ENCODE measurements around the gene C2CD2. TPM values are rescaled to one million over a fixed set of nuclear protein-coding genes. Genes with fewer than 3 reads are reported as not detected.
"Not testable (repeated sequence)": the region's sequence is repeated elsewhere in the genome, so short reads cannot be mapped to it uniquely, and the experiment has no call there.

Gene C2CD2
- total RNA-seq (10 to 100 TPM in 1 of 4 donors, 1 to 10 TPM in 3; 8.0 to 10.0 (median 8.4) TPM), polyA plus RNA-seq (6.2 TPM)
- long read RNA-seq, donor 1, full-length matches to known transcripts: 9 of 16 reads
- long read RNA-seq, donor 1, partial matches to known transcripts: 3 of 16 reads
- long read RNA-seq, donor 1, other reads (novel, unspliced or antisense): 4 of 16 reads
- long read RNA-seq, donor 2, full-length matches to known transcripts: 5 of 9 reads
- long read RNA-seq, donor 2, partial matches to known transcripts: 2 of 9 reads
- long read RNA-seq, donor 2, other reads (novel, unspliced or antisense): 2 of 9 reads
- long read RNA-seq, donor 3, partial matches to known transcripts: 2 of 7 reads
- long read RNA-seq, donor 3, other reads (novel, unspliced or antisense): 2 of 7 reads
- long read RNA-seq, donor 4, full-length matches to known transcripts: 6 of 6 reads
- long read RNA-seq, donor 4, partial matches to known transcripts: 0 of 6 reads
- long read RNA-seq, donor 4, other reads (novel, unspliced or antisense): 0 of 6 reads

DNA sequence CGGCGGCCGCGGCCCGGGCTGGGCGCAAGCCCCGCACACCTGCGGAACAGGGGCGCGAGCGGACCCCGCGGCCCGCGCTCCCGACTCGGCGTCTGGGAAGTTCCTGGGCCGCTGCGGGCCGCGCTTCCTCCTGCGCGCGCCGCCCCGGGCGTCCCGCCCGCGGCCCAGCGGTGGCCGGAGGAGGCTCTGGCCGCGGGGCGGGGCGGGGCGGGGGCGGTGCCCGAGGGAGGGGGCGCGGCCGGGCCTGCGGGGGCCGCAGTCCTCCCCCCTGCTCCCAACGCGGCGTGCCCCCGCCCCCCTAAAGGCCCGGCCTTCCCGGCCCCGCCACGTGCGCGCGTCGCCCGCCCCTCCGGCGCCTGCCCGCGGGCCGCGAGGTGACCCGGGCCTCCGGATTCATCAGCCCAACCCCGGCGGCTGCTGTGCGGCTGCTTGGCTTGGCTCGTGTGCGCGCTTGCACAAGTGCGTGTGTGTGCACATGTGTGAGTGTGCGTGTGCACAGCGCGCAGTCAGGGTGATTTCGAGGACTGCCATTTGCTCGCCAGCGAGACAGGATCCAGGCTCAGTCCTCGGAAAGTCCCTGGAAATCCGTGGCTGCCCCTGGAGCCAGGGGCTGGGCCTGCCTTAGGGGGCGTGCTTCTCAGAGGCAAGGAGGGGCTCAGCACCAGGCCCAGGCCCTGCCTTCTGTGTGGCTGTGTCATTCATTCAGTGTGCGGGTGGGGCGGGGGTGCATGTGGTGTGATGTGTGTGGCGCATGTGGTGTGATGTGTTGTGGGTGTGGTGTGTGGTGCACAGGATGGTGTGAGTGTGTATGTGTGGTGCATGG is at the start of gene C2CD2:
TSS of gene C2CD2 (minus strand) at position 188 of the 823 bp plus-strand sequence. CDS start 370 bp downstream, outside the sequence.
- H3K4me3 ChIP-seq (ENCODE audit: low read length): peak within 1 kb of the TSS; percentile 86
- H3K27me3 ChIP-seq (ENCODE audit: control insufficient read depth, insufficient read depth): no peaks in the 10 kb centered on the region
- ATAC-seq: peak; percentile 83 to 88
- DNase-seq: peak; percentile 81 to 92 (median 88)
- WGBS: 5% methylated on average over 85 of the region's 85 CpGs
- intact Hi-C loops (cut with DNase I): loop anchor here in 3 of 4 donors (10.0 kb wide), 2 partner anchors 51 to 161 kb away; no protein-coding TSS in a partner anchor
- no peaks in the 10 kb centered on the region for H3K9me3 ChIP-seq (ENCODE audit: control insufficient read depth, low read length)
- peak within 1 kb of the TSS; percentile 26 for H3K27ac ChIP-seq (ENCODE audit: low read length)
- H3K4me1 ChIP-seq (ENCODE audit: control insufficient read depth, insufficient read depth, low read length): peaks cover 8% of the 10 kb centered on the region

DNA sequence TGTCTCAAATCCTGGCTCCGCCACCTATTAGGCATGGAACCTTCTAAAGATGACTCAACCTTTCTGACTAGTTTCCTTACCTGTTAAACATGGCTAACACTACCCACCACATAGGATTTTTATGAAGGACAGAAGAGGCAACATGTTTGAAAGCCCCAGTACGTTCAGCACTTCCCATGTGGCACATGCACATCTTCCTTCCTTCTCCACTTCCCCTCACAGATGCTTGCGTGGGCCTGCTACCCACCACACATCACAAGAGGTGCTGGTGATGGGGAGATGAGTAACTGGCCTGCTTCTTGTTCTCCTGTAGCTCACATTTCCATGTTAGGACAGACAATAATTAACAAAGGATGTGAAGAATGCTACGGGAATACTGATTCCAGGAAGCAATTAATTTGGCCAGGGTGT is 49.2 kb upstream of the C2CD2 start:
- DNase-seq: no peak
- ATAC-seq: no peak
- Histone ChIP-seq H3K9me3 (ENCODE audit: control insufficient read depth, low read length) (no peaks in the 10 kb centered on the region), H3K27me3 (ENCODE audit: control insufficient read depth, insufficient read depth) (no peaks in the 10 kb centered on the region), H3K27ac (ENCODE audit: low read length) (no peak overlapping the region), H3K4me3 (ENCODE audit: low read length) (no peak overlapping the region), H3K4me1 (ENCODE audit: control insufficient read depth, insufficient read depth, low read length) (no peaks in the 10 kb centered on the region)
- 71% methylated on average over 4 of the region's 4 CpGs for WGBS
- intact Hi-C loops (cut with DNase I): loop anchor here in 3 of 4 donors (10.0 kb wide), 2 partner anchors 48 to 128 kb away; partner anchors contain the start of genes C2CD2 (in 3 of the 3) and PRDM15 (in 1 of the 3)

DNA sequence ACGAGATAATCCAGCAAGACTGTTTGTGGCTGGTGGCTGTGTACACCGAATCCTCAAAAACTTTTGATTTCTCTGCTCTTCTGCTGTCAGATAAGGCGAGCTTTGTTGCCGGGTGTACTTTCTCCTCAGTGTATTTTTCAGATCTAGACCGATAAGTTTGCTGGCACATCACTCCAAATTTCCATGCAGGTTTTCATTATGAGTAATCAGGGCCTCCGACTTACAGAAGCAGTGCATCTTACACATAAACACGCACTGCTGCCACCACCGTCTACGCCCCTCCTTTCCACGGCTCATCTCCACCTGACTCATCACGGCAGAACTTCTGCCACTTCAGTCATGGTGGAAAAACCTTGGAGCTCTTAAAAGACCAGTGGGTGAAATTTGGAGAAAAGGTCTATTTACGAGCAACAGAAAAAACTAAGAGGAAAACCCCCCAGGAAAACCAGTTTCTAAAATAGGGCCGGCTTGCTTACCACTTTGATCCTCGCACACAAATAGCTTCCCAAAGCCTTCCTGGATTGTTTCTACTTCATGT is 48.7 kb upstream of the C2CD2 start:
- Histone ChIP-seq H3K9me3 (ENCODE audit: control insufficient read depth, low read length) (no peaks in the 10 kb centered on the region), H3K4me3 (ENCODE audit: low read length) (no peak overlapping the region), H3K27me3 (ENCODE audit: control insufficient read depth, insufficient read depth) (no peaks in the 10 kb centered on the region), H3K27ac (ENCODE audit: low read length) (no peak overlapping the region), H3K4me1 (ENCODE audit: control insufficient read depth, insufficient read depth, low read length) (no peaks in the 10 kb centered on the region)
- ATAC-seq: no peak
- whole genome bisulfite sequencing: 87% methylated on average over 14 of the region's 14 CpGs
- intact Hi-C loops (cut with DNase I): loop anchor here in 3 of 4 donors (10.0 kb wide), 2 partner anchors 48 to 128 kb away; partner anchors contain the start of genes C2CD2 (in 3 of the 3) and PRDM15 (in 1 of the 3)
- DNase-seq: no peak

DNA sequence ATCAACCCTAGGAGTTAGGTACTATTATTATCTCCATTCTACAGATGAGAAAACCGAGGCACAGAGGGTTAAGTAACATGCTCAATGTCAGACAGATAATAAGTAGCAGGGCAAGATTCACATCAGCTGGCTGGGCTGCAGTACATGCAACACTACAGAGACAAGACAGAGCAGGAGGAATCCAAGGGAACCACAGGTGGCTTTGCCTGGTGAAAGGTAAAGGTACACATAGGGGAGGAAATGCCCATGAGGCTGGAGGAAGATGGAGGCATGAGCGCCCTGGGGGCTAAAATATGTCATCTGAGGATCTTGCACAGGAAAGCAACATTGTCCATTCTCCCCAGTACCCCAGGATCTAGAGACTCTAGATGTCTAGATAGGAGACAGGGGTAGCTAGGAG is 48.0 kb upstream of the C2CD2 start:
- intact Hi-C loops (cut with DNase I): loop anchor here in 3 of 4 donors (10.0 kb wide), 2 partner anchors 47 to 127 kb away; partner anchors contain the start of genes C2CD2 (in 3 of the 3) and PRDM15 (in 1 of the 3)
- ATAC-seq (no peak), DNase-seq (no peak)
- Histone ChIP-seq H3K9me3 (ENCODE audit: control insufficient read depth, low read length) (no peaks in the 10 kb centered on the region), H3K27me3 (ENCODE audit: control insufficient read depth, insufficient read depth) (no peaks in the 10 kb centered on the region), H3K4me3 (ENCODE audit: low read length) (no peak overlapping the region), H3K4me1 (ENCODE audit: control insufficient read depth, insufficient read depth, low read length) (no peaks in the 10 kb centered on the region), H3K27ac (ENCODE audit: low read length) (no peak overlapping the region)
- WGBS: 96% methylated on average over 2 of the region's 2 CpGs

DNA sequence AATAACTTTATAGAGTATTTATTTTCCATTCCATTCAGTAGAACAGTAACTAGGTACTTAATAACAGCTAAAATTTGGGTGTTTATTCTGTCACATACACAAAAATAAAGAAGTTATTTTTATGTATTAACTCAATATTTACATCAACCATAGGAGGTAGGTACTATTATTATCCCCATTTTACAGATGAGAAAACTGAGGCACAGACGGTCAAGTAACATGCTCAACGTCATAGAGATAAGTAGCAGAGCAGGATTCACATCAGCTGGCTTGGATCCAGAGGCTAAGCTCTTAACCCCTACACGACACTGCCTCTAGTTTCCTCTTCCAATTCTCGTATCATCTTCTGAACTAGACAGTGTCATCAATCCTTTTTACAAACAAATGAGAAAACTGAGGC is 47.1 kb upstream of the C2CD2 start:
- Histone ChIP-seq H3K27ac (ENCODE audit: low read length) (no peak overlapping the region), H3K9me3 (ENCODE audit: control insufficient read depth, low read length) (no peaks in the 10 kb centered on the region), H3K4me3 (ENCODE audit: low read length) (no peak overlapping the region), H3K27me3 (ENCODE audit: control insufficient read depth, insufficient read depth) (no peaks in the 10 kb centered on the region), H3K4me1 (ENCODE audit: control insufficient read depth, insufficient read depth, low read length) (no peaks in the 10 kb centered on the region)
- ATAC-seq (no peak), DNase-seq (no peak)
- 84% methylated on average over 4 of the region's 4 CpGs for WGBS
- intact Hi-C loops (cut with DNase I): loop anchor here in 3 of 4 donors (10.0 kb wide), 2 partner anchors 46 to 126 kb away; partner anchors contain the start of genes C2CD2 (in 3 of the 3) and PRDM15 (in 1 of the 3)

DNA sequence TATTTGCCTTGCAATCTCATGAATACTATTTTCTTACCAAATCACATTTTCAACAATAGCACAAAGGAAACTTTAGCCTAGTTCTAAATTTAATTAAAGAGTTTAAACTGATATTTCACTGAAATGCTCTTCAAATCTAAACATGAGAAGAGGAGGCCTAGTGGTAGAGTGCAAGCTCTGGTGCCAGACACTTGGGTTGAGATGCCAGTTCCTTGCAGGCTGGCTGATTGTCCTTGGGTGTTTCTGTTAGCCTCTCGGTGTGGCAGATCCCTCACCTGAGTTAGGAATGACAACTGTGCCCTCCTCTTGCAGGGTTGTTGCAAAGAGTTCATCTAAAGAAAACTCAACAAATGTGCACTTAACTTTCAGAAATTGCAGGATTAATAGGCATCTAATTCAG is 43.8 kb upstream of the C2CD2 start:
- ATAC-seq (no peak), DNase-seq (no peak)
- intact Hi-C loops (cut with DNase I): no loop called here
- no peaks in the 10 kb centered on the region for H3K9me3 ChIP-seq (ENCODE audit: control insufficient read depth, low read length)
- 95% methylated on average over 1 of the region's 1 CpG for WGBS
- H3K27ac ChIP-seq (ENCODE audit: low read length): no peak overlapping the region
- no peaks in the 10 kb centered on the region for H3K4me1 ChIP-seq (ENCODE audit: control insufficient read depth, insufficient read depth, low read length)
- no peak overlapping the region for H3K4me3 ChIP-seq (ENCODE audit: low read length)
- no peaks in the 10 kb centered on the region for H3K27me3 ChIP-seq (ENCODE audit: control insufficient read depth, insufficient read depth)

DNA sequence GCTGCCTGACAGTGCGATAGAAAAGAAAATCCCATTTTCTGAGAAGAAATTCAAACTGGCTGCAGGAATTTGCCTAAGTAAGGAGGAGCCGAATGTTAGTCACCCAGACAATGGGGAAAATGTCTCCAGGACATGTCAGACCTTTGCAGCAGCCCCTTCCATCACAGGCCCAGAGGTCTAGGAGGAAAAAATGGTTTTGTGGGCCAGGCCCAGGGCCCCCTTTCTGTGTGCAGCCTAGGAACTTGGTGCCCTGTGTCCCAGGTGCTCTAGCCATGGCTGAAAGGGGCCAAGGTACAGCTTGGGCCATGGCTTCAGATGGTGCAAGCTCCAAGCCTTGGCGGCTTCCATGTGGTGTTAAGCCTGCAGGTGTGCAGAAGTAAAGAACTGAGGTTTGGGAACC is 41.8 kb upstream of the C2CD2 start:
- no peak for DNase-seq
- intact Hi-C loops (cut with DNase I): no loop called here

DNA sequence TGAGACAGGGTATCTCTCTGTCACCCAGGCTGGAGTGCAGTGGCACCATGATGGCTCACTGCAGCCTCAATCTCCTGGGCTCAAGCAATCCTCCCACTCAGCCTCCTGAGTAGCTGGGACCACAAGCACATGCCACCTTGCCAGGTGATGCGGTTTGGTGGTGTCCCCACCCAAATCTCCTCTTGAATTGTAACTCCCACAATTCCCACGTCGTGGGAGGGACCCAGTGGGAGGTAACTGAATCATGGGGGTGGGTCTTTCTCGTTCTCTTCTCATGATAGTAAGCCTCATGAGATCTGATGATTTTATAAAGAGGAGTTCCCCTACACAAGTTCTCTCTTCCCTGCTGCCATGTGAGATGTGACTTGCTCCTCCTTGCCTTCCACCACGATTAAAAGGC is 40.8 kb upstream of the C2CD2 start:
- 95% methylated on average over 5 of the region's 5 CpGs for WGBS
- intact Hi-C loops (cut with DNase I); H3K4me1 ChIP-seq (ENCODE audit: control insufficient read depth, insufficient read depth, low read length); H3K4me3 ChIP-seq (ENCODE audit: low read length); DNase-seq; H3K9me3 ChIP-seq (ENCODE audit: control insufficient read depth, low read length); H3K27me3 ChIP-seq (ENCODE audit: control insufficient read depth, insufficient read depth); H3K27ac ChIP-seq (ENCODE audit: low read length); ATAC-seq: not testable (repeated sequence)

More for the DNA sequence above, 41.8 kb upstream of the C2CD2 start:
- Histone ChIP-seq H3K4me1 (ENCODE audit: control insufficient read depth, insufficient read depth, low read length) (no peaks in the 10 kb centered on the region), H3K4me3 (ENCODE audit: low read length) (no peak overlapping the region), H3K27me3 (ENCODE audit: control insufficient read depth, insufficient read depth) (no peaks in the 10 kb centered on the region), H3K9me3 (ENCODE audit: control insufficient read depth, low read length) (no peaks in the 10 kb centered on the region), H3K27ac (ENCODE audit: low read length) (no peak overlapping the region)
- 98% methylated on average over 3 of the region's 3 CpGs for WGBS
- ATAC-seq: no peak

DNA sequence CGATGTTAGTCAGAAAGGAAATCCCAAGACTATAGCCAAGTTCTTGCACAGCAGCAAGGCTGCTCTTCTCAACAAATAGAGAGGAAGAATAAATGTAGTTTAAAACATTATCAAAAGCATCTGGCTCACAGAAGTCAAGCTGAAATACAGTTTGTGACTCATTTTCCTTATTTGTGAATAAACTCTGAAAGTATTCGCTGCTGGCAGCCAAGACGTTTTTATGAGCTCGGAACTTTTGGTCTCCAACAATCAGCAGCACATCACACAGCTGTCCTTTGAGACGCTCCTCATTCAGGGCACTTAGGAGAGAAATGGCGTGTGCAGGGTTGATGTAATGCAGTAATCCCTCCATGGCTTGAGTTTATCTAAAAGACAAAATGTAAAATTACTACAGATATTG is 39.9 kb upstream of the C2CD2 start:
- Histone ChIP-seq H3K4me1 (ENCODE audit: control insufficient read depth, insufficient read depth, low read length) (no peaks in the 10 kb centered on the region), H3K4me3 (ENCODE audit: low read length) (no peak overlapping the region), H3K27ac (ENCODE audit: low read length) (no peak overlapping the region), H3K27me3 (ENCODE audit: control insufficient read depth, insufficient read depth) (no peaks in the 10 kb centered on the region), H3K9me3 (ENCODE audit: control insufficient read depth, low read length) (no peaks in the 10 kb centered on the region)
- DNase-seq (no peak), ATAC-seq (peak; percentile 63 to 67)
- WGBS: 64% methylated on average over 6 of the region's 6 CpGs
- intact Hi-C loops (cut with DNase I): no loop called here

DNA sequence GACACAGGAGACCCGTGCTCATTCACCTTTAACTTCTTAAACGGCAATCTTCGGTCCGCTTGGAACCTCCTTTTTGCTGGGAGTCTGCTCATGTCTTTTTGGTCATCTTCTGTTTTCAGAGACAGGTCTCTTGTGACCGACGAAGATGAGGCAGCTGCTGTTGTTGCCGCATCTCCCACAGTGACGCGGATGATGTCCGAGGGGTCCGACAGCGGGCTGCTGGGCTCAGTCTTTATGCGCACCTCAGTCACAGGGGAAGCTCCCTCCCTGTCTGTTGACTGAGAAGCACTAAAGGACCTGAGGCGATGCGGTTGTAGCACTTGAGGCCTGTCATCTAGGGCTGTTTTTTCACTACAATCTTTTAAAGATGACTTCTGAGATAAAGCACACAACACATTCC is 38.8 kb upstream of the C2CD2 start:
- WGBS: 97% methylated on average over 15 of the region's 15 CpGs
- DNase-seq (no peak), ATAC-seq (no peak)
- H3K4me3 ChIP-seq (ENCODE audit: low read length): no peak overlapping the region
- H3K4me1 ChIP-seq (ENCODE audit: control insufficient read depth, insufficient read depth, low read length): no peaks in the 10 kb centered on the region
- intact Hi-C loops (cut with DNase I): no loop called here
- H3K27me3 ChIP-seq (ENCODE audit: control insufficient read depth, insufficient read depth): no peaks in the 10 kb centered on the region
- H3K9me3 ChIP-seq (ENCODE audit: control insufficient read depth, low read length): no peaks in the 10 kb centered on the region
- no peak overlapping the region for H3K27ac ChIP-seq (ENCODE audit: low read length)

Measured in right cardiac atrium (tissue), 5 donors.